ENCODE data around the gene NR2E1. TPM values are rescaled to one million over a fixed set of nuclear protein-coding genes. Genes with fewer than 3 reads are reported as not detected.

The NR2E1 gene
- total and polyA plus RNA-seq, 10 of the 15 experiments (the other 5 are each of a cell fraction or from before 2014, with no cell fraction given): not detected

DNA sequence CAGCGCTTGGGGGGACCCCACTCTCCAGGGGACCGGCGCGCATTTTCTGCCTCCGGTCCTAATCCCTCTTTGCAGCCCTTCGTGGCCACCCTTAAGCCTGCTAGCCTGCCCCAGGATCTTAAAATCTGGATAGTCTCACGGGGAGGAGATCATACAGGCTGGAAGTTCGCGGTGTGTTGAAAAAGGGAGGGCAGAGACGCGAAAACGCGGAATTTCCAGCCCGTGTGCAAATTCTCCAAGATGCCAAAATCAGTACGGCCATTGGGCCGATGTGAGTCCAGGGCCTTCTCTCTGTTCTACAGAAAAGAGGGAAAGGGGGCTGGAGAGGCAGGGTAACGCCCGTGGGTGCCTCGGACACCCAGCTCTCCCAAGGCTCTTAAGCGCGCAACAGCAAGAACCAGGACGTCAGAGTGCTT lies 9.4 kb downstream of the NR2E1 start (continued):
- TF ChIP-seq FOS (IDR thresholded peaks at IDR 0.05; ENCODE audit: borderline replicate concordance, extremely low read depth, insufficient read length) (no peak), PAX8 (IDR thresholded peaks at IDR 0.05) (no peak), JUNB (IDR thresholded peaks at IDR 0.05) (no peak)

DNA sequence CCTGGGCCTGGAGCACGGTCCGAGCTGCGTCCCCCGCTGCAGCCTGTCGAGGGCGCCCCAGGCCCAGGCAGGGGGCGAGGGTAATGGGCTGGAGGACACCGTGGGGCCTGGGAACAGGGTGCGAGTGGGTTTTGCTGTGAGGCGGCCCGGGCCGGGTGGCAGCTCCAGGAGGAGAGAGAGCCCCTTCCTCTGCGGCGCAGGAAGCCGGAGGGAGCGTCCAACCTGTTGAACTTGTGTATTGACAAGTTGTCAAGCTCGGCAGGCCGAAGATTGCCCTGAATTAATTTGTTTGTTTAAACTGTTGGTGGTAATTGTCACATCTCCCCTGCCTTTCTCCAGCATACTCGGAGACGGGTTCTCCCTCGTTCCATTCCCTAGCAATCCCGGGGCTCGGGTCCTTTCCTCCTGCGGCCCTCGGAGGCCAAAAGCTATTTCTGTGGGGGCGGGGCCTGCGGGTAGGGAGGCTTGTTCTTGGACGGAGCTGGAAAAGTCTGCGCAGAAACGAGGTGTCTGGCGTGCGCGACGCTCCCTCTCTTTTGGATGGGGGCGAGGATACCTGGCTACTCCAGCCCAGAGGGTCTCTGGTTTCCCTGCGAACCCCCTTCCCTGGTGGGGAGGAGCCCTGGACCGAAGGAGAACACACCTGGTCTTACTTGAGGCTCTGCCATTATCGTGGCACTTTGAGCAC lies 9.9 kb downstream of the NR2E1 start:
- 20% methylated on average over 38 of the region's 38 CpGs for WGBS (ENCODE audit: insufficient coverage, insufficient replicate concordance, low lambda C conversion rate, missing lambda C conversion rate)
- ATAC-seq: peak; percentile 30; the same call in 2 of the 3 replicates

More for the DNA sequence above, 9.9 kb downstream of the NR2E1 start:
- Histone ChIP-seq H3K4me2 (ENCODE audit: control insufficient read depth, insufficient read depth) (no peak overlapping the region), H2AFZ (ENCODE audit: control insufficient read depth, low read depth, low read length) (no peak overlapping the region), H3K4me1 (ENCODE audit: control insufficient read depth, insufficient read depth, low read length) (no peaks in the 10 kb centered on the region), H3K9ac (ENCODE audit: control insufficient read depth, insufficient read depth, low read length) (no peak overlapping the region), H3K27me3 (replicated peaks in 1 of 2; ENCODE audit: control insufficient read depth in 2 of 2, insufficient read depth in 2 of 2, low read length in 1 of 2) (peaks cover 24 to 32% of the 10 kb centered on the region in 2 experiments), H3K9me3 (replicated peaks; ENCODE audit: control insufficient read depth, insufficient read depth, low read length) (no peaks in the 10 kb centered on the region; the same call in 2 of the 3 replicates), H3K4me3 (no peak overlapping the region), H3K79me2 (ENCODE audit: control insufficient read depth, insufficient read depth, low read length) (no peaks in the 10 kb centered on the region), H4K20me1 (ENCODE audit: control insufficient read depth, insufficient read depth) (no peaks in the 10 kb centered on the region), H3K27ac (ENCODE audit: control insufficient read depth, insufficient read depth) (no peak overlapping the region), H3K36me3 (ENCODE audit: control insufficient read depth in 2 of 2, insufficient read depth in 2 of 2, low read length in 1 of 2) (no peaks in the 10 kb centered on the region)
- RAD21 ChIA-PET (ENCODE audit: unreplicated experiment): no interaction called here
- SMC1A ChIA-PET (ENCODE audit: uncharacterized antibody, unreplicated experiment): interaction anchor here (0.5 to 0.7 kb wide), 3 partner anchors 187 to 316 kb away, joined by 3 read pairs; no protein-coding TSS in a partner anchor
- CTCF ChIA-PET: interaction anchor here (0.6 to 1.1 kb wide), 3 partner anchors 278 to 349 kb away, joined by 3 to 5 read pairs (median 4); no protein-coding TSS in a partner anchor
- FAIRE-seq (no peak), DNase-seq (ENCODE audit: low read depth, low spot score) (no peak)
- intact Hi-C loops (cut with micrococcal nuclease; ENCODE audit: unreplicated experiment): no loop called here
- POLR2A ChIA-PET: no interaction called here
- no TSS peak for BruUV-seq (replicated peaks)
- peak; percentile 50 for TF ChIP-seq RAD21 (IDR thresholded peaks at IDR 0.05; ENCODE audit: insufficient read depth, low read depth, low read length)
- TF ChIP-seq, protein P1, sequence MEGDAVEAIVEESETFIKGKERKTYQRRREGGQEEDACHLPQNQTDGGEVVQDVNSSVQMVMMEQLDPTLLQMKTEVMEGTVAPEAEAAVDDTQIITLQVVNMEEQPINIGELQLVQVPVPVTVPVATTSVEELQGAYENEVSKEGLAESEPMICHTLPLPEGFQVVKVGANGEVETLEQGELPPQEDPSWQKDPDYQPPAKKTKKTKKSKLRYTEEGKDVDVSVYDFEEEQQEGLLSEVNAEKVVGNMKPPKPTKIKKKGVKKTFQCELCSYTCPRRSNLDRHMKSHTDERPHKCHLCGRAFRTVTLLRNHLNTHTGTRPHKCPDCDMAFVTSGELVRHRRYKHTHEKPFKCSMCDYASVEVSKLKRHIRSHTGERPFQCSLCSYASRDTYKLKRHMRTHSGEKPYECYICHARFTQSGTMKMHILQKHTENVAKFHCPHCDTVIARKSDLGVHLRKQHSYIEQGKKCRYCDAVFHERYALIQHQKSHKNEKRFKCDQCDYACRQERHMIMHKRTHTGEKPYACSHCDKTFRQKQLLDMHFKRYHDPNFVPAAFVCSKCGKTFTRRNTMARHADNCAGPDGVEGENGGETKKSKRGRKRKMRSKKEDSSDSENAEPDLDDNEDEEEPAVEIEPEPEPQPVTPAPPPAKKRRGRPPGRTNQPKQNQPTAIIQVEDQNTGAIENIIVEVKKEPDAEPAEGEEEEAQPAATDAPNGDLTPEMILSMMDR (IDR thresholded peaks at IDR 0.05 in 2 of 3, conservative IDR thresholded peaks at IDR 0.05 in 1 of 3; ENCODE audit: control insufficient read depth in 2 of 3, extremely low read depth in 1 of 3, insufficient read depth in 1 of 3, low read depth in 3 of 3, low read length in 3 of 3): peak in 2 of 3 experiments; percentile 16 to 24; a peak in 2 of 6 replicates
- TF ChIP-seq, protein P2, sequence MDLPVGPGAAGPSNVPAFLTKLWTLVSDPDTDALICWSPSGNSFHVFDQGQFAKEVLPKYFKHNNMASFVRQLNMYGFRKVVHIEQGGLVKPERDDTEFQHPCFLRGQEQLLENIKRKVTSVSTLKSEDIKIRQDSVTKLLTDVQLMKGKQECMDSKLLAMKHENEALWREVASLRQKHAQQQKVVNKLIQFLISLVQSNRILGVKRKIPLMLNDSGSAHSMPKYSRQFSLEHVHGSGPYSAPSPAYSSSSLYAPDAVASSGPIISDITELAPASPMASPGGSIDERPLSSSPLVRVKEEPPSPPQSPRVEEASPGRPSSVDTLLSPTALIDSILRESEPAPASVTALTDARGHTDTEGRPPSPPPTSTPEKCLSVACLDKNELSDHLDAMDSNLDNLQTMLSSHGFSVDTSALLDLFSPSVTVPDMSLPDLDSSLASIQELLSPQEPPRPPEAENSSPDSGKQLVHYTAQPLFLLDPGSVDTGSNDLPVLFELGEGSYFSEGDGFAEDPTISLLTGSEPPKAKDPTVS (IDR thresholded peaks at IDR 0.05; ENCODE audit: low read depth, low read length): no peak
- in situ Hi-C loops (cut with MboI): no loop called here

Measured in GM12878 (cell line).